PC-9 (cell line): ENCODE results near the gene UST. TPM values are rescaled to one million over a fixed set of nuclear protein-coding genes. Genes with fewer than 3 reads are reported as not detected.

ENCODE experiments used
- BruUV-seq: library from RNA; stranded (reverse); fragments of 400-500 nt; replicated peaks from 2 replicates; lab custom pipeline; 2021; lab: Mats Ljungman, UMichigan
- CTCF ChIA-PET: fragments of 300-600 bp; sonication (Branson Sonifier 250); formaldehyde crosslinking; loops from one replicate; lab custom pipeline; 2022; ENCODE audit warnings: antibody characterized with exemption; lab: Charles Lee
- POLR2A ChIA-PET: fragments of 300-600 bp; sonication (Branson Sonifier 250); formaldehyde crosslinking; loops from one replicate; lab custom pipeline; 2022; ENCODE audit warnings: antibody characterized with exemption; ENCODE audit not compliant: unreplicated experiment; lab: Charles Lee
- DNase-seq, 2 experiments: peaks; one replicate each; pipeline versions ENCODE4 v3.0.0 to v3.0.0-alpha.2; 2015 to 2022; ENCODE audit warnings: mixed read lengths in 1 of 2
- H2AFZ ChIP-seq: fragments of 200-600 bp; sonication (generic); 2 replicates; pipeline ENCODE4 v1.8.1; 2017; ENCODE audit warnings: antibody characterized with exemption
- H3F3A ChIP-seq: fragments of 200-600 bp; sonication (generic); 2 replicates; pipeline ENCODE4 v1.8.1; 2017; ENCODE audit warnings: antibody characterized with exemption, mild to moderate bottlenecking, low read depth; ENCODE audit not compliant: insufficient read depth
- H3K27ac ChIP-seq: fragments of 200-600 bp; sonication (generic); 2 replicates; pipeline ENCODE4 v1.6.1; 2016; ENCODE audit warnings: mixed run types
- H3K27me3 ChIP-seq: fragments of 200-600 bp; sonication (generic); 2 replicates; pipeline ENCODE4 v1.6.1; 2016; ENCODE audit warnings: low read depth, mixed run types; ENCODE audit not compliant: insufficient read depth
- H3K36me3 ChIP-seq: fragments of 200-600 bp; sonication (generic); 2 replicates; pipeline ENCODE4 v1.6.1; 2016; ENCODE audit warnings: low read depth, mixed run types
- H3K4me1 ChIP-seq: fragments of 200-600 bp; sonication (generic); replicated peaks from 2 replicates; pipeline ENCODE4 v1.6.1; 2016; ENCODE audit warnings: mixed run types; ENCODE audit not compliant: insufficient read depth
- H3K4me2 ChIP-seq: fragments of 200-600 bp; sonication (generic); 2 replicates; pipeline ENCODE4 v1.6.1; 2017; ENCODE audit warnings: mixed run types
- H3K4me3 ChIP-seq: fragments of 200-600 bp; sonication (generic); 2 replicates; pipeline ENCODE4 v1.6.1; 2016; ENCODE audit warnings: mixed run types
- H3K79me2 ChIP-seq: fragments of 200-600 bp; sonication (generic); 2 replicates; pipeline ENCODE4 v1.6.1; 2017; ENCODE audit warnings: low read depth, mixed run types
- H3K9me2 ChIP-seq: fragments of 200-600 bp; sonication (generic); 2 replicates; pipeline ENCODE4 v1.8.1; 2017; ENCODE audit warnings: mild to moderate bottlenecking; ENCODE audit not compliant: insufficient read depth
- H3K9me3 ChIP-seq: fragments of 200-600 bp; sonication (generic); 2 replicates; pipeline ENCODE4 v1.8.1; 2016; ENCODE audit warnings: low read depth; ENCODE audit not compliant: insufficient read depth
- H4K20me1 ChIP-seq: fragments of 200-600 bp; sonication (generic); 2 replicates; pipeline ENCODE4 v1.8.1; 2017; ENCODE audit not compliant: insufficient read depth
- EZH2 ChIP-seq: fragments of 200-600 bp; sonication (generic); IDR thresholded peaks from 2 replicates; pipeline ENCODE4 v1.8.0; 2017; ENCODE audit warnings: antibody characterized with exemption, low read depth
- intact Hi-C: fragments of 100-400 bp; cut with micrococcal nuclease; formaldehyde crosslinking; loops from one replicate; pipeline ENCODE4 v1.10.0; 2022; ENCODE audit not compliant: unreplicated experiment
- total RNA-seq: library from RNA; stranded (reverse); gene quantifications from 2 replicates; pipeline ENCODE4 v1.2.3, GENCODE V29; 2021
- TF ChIP-seq, protein P1 (sequence below): fragments of 200-600 bp; sonication (generic); conservative IDR thresholded peaks from 2 replicates; pipeline ENCODE4 v1.6.1; 2017; ENCODE audit warnings: mixed run types, antibody characterized with exemption, mild to moderate bottlenecking, moderate library complexity

Gene UST
- total RNA-seq, 1 experiment from 2014 or later: 4.2 TPM

DNA sequence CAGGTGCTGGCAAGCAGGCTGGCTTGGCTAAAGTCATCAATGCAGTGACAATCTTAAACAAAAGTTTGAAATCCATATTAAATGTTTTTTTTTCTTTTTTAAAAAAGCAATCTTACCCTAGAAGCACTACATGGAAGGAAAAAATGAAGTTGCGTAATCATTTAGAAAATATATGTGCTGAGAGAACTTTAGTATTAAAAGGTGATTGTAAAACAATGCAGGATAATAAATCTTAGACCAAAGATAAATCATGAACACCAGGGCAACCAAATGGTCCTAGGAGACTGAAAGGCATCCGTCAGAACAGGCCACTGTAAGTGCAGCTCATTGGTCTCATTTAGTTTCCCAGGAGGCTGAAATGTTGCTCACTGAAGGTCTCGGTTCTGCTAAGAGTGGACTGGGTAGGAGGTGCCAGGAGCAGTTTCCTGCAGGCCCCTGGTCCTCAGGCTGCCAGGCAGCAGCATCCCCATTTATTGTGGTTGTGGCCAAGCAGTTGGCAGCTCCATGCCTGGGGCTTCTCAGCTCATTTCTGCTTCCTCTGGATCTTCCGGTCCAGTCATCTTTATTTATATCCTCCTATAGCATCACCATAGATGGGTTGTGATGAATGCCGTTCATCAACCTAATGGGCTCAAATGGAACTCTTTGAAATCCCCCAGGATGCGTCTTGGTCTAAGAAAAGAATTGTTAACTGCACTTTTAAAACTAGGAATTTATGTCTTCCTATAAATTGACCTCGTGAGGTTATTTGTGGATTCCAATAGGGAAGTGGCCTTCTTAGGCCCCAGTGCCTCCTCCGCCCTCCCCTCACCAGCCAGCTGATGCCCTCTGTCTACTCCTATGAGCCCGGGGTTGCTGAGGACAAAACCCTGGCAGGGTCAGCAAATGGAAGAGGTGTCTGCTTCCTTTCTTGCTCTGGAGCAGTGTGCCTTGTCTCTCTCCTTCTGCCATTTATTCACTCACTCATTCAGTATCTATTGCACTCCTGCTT lies 269.0 kb downstream of the UST start:
- DNase-seq: no peak
- Histone ChIP-seq H3K9me3 (no peaks in the 10 kb centered on the region), H3K9me2 (no peaks in the 10 kb centered on the region), H4K20me1 (no peaks in the 10 kb centered on the region), H3K4me3 (no peak overlapping the region), H3K4me1 (peaks cover 11% of the 10 kb centered on the region), H3F3A (no peaks in the 10 kb centered on the region; the same call in 1 of the 2 replicates), H3K36me3 (no peaks in the 10 kb centered on the region), H3K27me3 (no peaks in the 10 kb centered on the region), H3K4me2 (no peak overlapping the region), H3K79me2 (no peaks in the 10 kb centered on the region), H2AFZ (no peak overlapping the region), H3K27ac (no peak overlapping the region)
- BruUV-seq: no TSS peak
- POLR2A ChIA-PET: no interaction called here
- CTCF ChIA-PET: no interaction called here
- no peak for TF ChIP-seq EZH2
- TF ChIP-seq, protein P1, sequence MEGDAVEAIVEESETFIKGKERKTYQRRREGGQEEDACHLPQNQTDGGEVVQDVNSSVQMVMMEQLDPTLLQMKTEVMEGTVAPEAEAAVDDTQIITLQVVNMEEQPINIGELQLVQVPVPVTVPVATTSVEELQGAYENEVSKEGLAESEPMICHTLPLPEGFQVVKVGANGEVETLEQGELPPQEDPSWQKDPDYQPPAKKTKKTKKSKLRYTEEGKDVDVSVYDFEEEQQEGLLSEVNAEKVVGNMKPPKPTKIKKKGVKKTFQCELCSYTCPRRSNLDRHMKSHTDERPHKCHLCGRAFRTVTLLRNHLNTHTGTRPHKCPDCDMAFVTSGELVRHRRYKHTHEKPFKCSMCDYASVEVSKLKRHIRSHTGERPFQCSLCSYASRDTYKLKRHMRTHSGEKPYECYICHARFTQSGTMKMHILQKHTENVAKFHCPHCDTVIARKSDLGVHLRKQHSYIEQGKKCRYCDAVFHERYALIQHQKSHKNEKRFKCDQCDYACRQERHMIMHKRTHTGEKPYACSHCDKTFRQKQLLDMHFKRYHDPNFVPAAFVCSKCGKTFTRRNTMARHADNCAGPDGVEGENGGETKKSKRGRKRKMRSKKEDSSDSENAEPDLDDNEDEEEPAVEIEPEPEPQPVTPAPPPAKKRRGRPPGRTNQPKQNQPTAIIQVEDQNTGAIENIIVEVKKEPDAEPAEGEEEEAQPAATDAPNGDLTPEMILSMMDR: no peak
- intact Hi-C loops: no loop called here

DNA sequence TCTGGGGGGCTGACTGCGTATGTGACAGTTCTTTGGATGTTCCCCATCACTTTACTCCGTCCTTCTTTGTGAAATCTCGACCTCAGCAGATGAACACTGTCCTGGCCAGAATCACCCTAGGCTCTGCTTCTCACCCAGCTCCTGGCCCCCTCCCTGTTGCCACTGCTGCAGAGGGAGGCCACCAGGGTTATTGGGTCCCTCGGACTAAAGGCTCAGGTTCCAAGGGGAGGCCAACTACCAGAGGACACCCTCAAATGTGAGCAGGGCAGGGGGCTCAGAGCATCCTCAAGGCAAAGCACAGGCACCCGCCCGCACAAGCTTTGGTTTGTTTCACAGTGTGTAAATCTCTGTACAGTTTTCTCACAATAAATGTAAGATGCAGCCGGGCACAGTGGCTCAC lies 269.9 kb downstream of the UST start:
- POLR2A ChIA-PET: no interaction called here
- CTCF ChIA-PET: no interaction called here
- no peaks in the 10 kb centered on the region for H3K79me2 ChIP-seq

DNA sequence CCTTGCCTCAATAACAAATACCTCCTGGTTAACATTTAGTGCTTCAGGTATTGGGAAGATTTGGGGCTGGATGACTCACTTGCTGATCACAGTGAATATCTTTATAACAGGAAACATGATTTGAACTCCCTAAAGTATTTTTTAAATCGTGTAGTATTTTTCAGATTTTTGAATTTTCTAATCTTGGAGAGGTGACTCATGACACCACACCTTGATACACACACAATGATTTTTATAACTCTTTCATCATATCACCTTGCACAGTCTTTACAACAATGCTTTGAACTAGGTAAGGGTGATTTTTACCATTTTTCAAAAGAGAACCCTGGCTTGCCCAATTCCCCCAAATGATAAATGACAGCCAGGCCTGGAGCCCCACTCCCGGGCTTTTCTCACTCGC lies 273.5 kb downstream of the UST start:
- H3K4me1 ChIP-seq: peaks cover 18% of the 10 kb centered on the region
- CTCF ChIA-PET: no interaction called here
- peak overlapping the region; percentile 33 for H3K4me2 ChIP-seq
- H3K27me3 ChIP-seq: no peaks in the 10 kb centered on the region
- H3K79me2 ChIP-seq: no peaks in the 10 kb centered on the region
- peak overlapping the region; percentile 62 for H3K27ac ChIP-seq
- H3K4me3 ChIP-seq: no peak overlapping the region
- intact Hi-C loops: no loop called here
- H4K20me1 ChIP-seq: no peaks in the 10 kb centered on the region
- POLR2A ChIA-PET: no interaction called here
- H3K36me3 ChIP-seq: no peaks in the 10 kb centered on the region
- TF ChIP-seq, protein P1: no peak
- no peak for TF ChIP-seq EZH2
- no peak overlapping the region for H2AFZ ChIP-seq
- no TSS peak for BruUV-seq
- DNase-seq: peak in 1 of 2 experiments; percentile 41
- no peaks in the 10 kb centered on the region for H3F3A ChIP-seq
- H3K9me2 ChIP-seq: no peaks in the 10 kb centered on the region
- H3K9me3 ChIP-seq: no peaks in the 10 kb centered on the region

More for the DNA sequence above, 269.9 kb downstream of the UST start:
- Histone ChIP-seq H3F3A (no peaks in the 10 kb centered on the region; the same call in 1 of the 2 replicates), H3K27me3 (no peaks in the 10 kb centered on the region), H3K27ac (no peak overlapping the region), H3K4me1 (peaks cover 18% of the 10 kb centered on the region), H3K9me3 (no peaks in the 10 kb centered on the region), H3K4me3 (no peak overlapping the region), H3K9me2 (no peaks in the 10 kb centered on the region), H3K36me3 (no peaks in the 10 kb centered on the region), H3K4me2 (no peak overlapping the region), H4K20me1 (no peaks in the 10 kb centered on the region), H2AFZ (no peak overlapping the region)
- intact Hi-C loops: no loop called here
- no TSS peak for BruUV-seq
- TF ChIP-seq, protein P1: no peak
- TF ChIP-seq EZH2: no peak
- DNase-seq: no peak
